ENCODE measurements around the gene RABEPK. TPM values are rescaled to one million over a fixed set of nuclear protein-coding genes. Genes with fewer than 3 reads are reported as not detected.

Gene RABEPK
- total and polyA plus RNA-seq, 10 of the 15 experiments (the other 5 are each of a cell fraction or from before 2014, with no cell fraction given): 26.9 to 59.8 (median 39.4) TPM

DNA sequence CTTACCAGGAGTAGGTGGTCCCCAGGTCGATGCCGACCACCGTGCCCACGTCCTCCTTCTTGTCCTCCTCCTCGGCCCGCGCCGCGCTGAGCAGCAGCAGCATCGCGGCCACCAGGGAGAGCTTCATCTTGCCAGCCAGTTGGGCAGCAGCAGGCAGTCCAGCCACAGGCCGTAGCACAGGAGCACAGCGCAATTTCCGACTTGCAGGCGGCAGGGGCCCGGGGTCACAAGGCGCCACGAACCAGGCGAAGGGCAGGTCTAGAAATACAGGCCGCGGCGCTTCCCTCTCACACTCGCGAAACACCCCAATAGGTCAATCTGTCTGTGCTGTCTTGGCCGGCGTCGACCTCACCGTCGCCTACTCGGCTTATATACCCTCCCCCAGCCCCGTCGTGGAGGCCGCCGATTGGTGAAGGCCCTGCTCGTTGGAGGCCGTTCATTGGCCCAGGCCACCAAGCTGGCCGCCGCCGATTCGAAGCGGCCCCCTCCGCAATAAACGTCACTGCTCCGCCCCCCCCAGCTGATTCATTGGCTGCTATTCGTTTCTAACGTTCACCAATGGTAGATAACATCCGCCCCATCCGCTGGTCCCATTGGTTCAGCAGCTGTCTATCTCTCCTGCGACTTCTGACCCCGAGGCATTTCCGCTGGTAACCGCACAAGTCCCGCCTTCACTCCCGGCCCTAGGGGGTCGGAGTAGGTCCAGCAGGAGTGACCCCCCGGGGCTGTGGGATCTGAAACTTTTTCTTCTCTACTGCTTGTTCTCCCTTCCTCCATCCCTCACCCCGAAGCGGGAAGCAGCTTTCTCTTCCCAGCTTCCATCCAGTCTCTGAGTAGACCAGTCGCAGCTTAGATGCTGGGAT is 40.9 kb downstream of the RABEPK start, which contains the start of gene HSPA5 (continued):
- no peak for TF ChIP-seq CHD4 (IDR thresholded peaks at IDR 0.05)
- TF ChIP-seq POLR2A (IDR thresholded peaks at IDR 0.05; ENCODE audit: low read depth, low read length): peak; percentile 97
- TF ChIP-seq SUPT20H (IDR thresholded peaks at IDR 0.05; ENCODE audit: borderline replicate concordance, control insufficient read depth, low read depth, low read length): no peak
- TF ChIP-seq, protein P1, sequence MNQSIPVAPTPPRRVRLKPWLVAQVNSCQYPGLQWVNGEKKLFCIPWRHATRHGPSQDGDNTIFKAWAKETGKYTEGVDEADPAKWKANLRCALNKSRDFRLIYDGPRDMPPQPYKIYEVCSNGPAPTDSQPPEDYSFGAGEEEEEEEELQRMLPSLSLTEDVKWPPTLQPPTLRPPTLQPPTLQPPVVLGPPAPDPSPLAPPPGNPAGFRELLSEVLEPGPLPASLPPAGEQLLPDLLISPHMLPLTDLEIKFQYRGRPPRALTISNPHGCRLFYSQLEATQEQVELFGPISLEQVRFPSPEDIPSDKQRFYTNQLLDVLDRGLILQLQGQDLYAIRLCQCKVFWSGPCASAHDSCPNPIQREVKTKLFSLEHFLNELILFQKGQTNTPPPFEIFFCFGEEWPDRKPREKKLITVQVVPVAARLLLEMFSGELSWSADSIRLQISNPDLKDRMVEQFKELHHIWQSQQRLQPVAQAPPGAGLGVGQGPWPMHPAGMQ (IDR thresholded peaks at IDR 0.05; ENCODE audit: borderline replicate concordance): no peak
- TF ChIP-seq CHD2 (IDR thresholded peaks at IDR 0.05; ENCODE audit: borderline replicate concordance, low read depth, low read length): peak; percentile 94
- TF ChIP-seq SREBF2 (IDR thresholded peaks at IDR 0.05; ENCODE audit: low read length): no peak
- peak; percentile 95 for TF ChIP-seq SP1 (IDR thresholded peaks at IDR 0.05; ENCODE audit: low read depth, low read length)
- TF ChIP-seq BCL11A (IDR thresholded peaks at IDR 0.05; ENCODE audit: low read depth, low read length): no peak
- TF ChIP-seq, protein P2, sequence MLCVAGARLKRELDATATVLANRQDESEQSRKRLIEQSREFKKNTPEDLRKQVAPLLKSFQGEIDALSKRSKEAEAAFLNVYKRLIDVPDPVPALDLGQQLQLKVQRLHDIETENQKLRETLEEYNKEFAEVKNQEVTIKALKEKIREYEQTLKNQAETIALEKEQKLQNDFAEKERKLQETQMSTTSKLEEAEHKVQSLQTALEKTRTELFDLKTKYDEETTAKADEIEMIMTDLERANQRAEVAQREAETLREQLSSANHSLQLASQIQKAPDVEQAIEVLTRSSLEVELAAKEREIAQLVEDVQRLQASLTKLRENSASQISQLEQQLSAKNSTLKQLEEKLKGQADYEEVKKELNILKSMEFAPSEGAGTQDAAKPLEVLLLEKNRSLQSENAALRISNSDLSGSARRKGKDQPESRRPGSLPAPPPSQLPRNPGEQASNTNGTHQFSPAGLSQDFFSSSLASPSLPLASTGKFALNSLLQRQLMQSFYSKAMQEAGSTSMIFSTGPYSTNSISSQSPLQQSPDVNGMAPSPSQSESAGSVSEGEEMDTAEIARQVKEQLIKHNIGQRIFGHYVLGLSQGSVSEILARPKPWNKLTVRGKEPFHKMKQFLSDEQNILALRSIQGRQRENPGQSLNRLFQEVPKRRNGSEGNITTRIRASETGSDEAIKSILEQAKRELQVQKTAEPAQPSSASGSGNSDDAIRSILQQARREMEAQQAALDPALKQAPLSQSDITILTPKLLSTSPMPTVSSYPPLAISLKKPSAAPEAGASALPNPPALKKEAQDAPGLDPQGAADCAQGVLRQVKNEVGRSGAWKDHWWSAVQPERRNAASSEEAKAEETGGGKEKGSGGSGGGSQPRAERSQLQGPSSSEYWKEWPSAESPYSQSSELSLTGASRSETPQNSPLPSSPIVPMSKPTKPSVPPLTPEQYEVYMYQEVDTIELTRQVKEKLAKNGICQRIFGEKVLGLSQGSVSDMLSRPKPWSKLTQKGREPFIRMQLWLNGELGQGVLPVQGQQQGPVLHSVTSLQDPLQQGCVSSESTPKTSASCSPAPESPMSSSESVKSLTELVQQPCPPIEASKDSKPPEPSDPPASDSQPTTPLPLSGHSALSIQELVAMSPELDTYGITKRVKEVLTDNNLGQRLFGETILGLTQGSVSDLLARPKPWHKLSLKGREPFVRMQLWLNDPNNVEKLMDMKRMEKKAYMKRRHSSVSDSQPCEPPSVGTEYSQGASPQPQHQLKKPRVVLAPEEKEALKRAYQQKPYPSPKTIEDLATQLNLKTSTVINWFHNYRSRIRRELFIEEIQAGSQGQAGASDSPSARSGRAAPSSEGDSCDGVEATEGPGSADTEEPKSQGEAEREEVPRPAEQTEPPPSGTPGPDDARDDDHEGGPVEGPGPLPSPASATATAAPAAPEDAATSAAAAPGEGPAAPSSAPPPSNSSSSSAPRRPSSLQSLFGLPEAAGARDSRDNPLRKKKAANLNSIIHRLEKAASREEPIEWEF (IDR thresholded peaks at IDR 0.05; ENCODE audit: insufficient replicate concordance, low read depth, low read length): no peak
- peak; percentile 88 for TF ChIP-seq RFX5 (IDR thresholded peaks at IDR 0.05; ENCODE audit: low read depth, low read length)
- no peak for TF ChIP-seq MTA3 (IDR thresholded peaks at IDR 0.05; ENCODE audit: borderline replicate concordance, low read length)
- TF ChIP-seq, protein P3, sequence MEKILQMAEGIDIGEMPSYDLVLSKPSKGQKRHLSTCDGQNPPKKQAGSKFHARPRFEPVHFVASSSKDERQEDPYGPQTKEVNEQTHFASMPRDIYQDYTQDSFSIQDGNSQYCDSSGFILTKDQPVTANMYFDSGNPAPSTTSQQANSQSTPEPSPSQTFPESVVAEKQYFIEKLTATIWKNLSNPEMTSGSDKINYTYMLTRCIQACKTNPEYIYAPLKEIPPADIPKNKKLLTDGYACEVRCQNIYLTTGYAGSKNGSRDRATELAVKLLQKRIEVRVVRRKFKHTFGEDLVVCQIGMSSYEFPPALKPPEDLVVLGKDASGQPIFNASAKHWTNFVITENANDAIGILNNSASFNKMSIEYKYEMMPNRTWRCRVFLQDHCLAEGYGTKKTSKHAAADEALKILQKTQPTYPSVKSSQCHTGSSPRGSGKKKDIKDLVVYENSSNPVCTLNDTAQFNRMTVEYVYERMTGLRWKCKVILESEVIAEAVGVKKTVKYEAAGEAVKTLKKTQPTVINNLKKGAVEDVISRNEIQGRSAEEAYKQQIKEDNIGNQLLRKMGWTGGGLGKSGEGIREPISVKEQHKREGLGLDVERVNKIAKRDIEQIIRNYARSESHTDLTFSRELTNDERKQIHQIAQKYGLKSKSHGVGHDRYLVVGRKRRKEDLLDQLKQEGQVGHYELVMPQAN (conservative IDR thresholded peaks at IDR 0.05): peak; percentile 93
- TF ChIP-seq RB1 (IDR thresholded peaks at IDR 0.05; ENCODE audit: borderline replicate concordance): peak; percentile 51; the same call in 1 of the 2 replicates
- TF ChIP-seq, protein P4, sequence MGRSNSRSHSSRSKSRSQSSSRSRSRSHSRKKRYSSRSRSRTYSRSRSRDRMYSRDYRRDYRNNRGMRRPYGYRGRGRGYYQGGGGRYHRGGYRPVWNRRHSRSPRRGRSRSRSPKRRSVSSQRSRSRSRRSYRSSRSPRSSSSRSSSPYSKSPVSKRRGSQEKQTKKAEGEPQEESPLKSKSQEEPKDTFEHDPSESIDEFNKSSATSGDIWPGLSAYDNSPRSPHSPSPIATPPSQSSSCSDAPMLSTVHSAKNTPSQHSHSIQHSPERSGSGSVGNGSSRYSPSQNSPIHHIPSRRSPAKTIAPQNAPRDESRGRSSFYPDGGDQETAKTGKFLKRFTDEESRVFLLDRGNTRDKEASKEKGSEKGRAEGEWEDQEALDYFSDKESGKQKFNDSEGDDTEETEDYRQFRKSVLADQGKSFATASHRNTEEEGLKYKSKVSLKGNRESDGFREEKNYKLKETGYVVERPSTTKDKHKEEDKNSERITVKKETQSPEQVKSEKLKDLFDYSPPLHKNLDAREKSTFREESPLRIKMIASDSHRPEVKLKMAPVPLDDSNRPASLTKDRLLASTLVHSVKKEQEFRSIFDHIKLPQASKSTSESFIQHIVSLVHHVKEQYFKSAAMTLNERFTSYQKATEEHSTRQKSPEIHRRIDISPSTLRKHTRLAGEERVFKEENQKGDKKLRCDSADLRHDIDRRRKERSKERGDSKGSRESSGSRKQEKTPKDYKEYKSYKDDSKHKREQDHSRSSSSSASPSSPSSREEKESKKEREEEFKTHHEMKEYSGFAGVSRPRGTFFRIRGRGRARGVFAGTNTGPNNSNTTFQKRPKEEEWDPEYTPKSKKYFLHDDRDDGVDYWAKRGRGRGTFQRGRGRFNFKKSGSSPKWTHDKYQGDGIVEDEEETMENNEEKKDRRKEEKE (IDR thresholded peaks at IDR 0.05): no peak
- TF ChIP-seq ZNF207 (IDR thresholded peaks at IDR 0.05; ENCODE audit: borderline replicate concordance): 0 out of 2 replicates have a peak, but pooled peaks have one; percentile 68
- no peak for TF ChIP-seq SPI1 (IDR thresholded peaks at IDR 0.05; ENCODE audit: borderline replicate concordance, insufficient read depth, low read depth, low read length)
- no peak for TF ChIP-seq PAX8 (IDR thresholded peaks at IDR 0.05)
- peak; percentile 87 for TF ChIP-seq FOS (IDR thresholded peaks at IDR 0.05; ENCODE audit: borderline replicate concordance, extremely low read depth, insufficient read length)
